HCT116 (cell line): ENCODE data around the gene WNT11. TPM values are rescaled to one million over a fixed set of nuclear protein-coding genes. Genes with fewer than 3 reads are reported as not detected.

Experiments used
- ATAC-seq: fragments of 200-7000 bp; cut with Tn5 transposase; 2 replicates; pipeline ENCODE4 v1.9.1; 2020; ENCODE audit warnings: mild to moderate bottlenecking, moderate library complexity
- BruUV-seq: library from RNA; stranded (reverse); fragments of 400-500 nt; replicated peaks from 2 replicates; lab custom pipeline; 2021; lab: Mats Ljungman, UMichigan
- CTCF ChIA-PET: fragments of 300-600 bp; sonication (Branson Sonifier 250); formaldehyde crosslinking; loops from one replicate; lab custom pipeline; 2021; ENCODE audit warnings: antibody characterized with exemption; lab: Charles Lee
- POLR2A ChIA-PET: fragments of 300-600, 350-600 bp; sonication (Branson Sonifier 250); formaldehyde crosslinking; loops from one replicate; lab custom pipeline; 2021; ENCODE audit warnings: antibody characterized with exemption; lab: Charles Lee
- RAD21 ChIA-PET, 2 experiments: fragments of 300-600 bp; sonication (Branson Sonifier 250); formaldehyde crosslinking; loops; one replicate each; lab custom pipeline; 2023; ENCODE audit warnings: low total read pairs in 2 of 2; ENCODE audit not compliant: uncharacterized antibody in 2 of 2, unreplicated experiment in 2 of 2, low non-redundant PET in 1 of 2; lab: Charles Lee
- DNase-seq: peaks from one replicate; pipeline ENCODE4 v3.0.0-alpha.2; 2010; ENCODE audit warnings: low read depth, low spot score
- H2AFZ ChIP-seq: fragments of 200-600 bp; shearing (Covaris generic), sonication (generic); 2 replicates; pipeline ENCODE4 v1.6.1; 2017; ENCODE audit warnings: low read depth, mixed run types, mixed read lengths, antibody characterized with exemption, low read length; ENCODE audit not compliant: poor library complexity, severe bottlenecking
- H3K27ac ChIP-seq: 2 replicates; pipeline ENCODE4 v1.5.1; 2012; ENCODE audit warnings: low read depth, low read length
- H3K27me3 ChIP-seq: fragments of 200-600 bp; sonication (generic); 2 replicates; pipeline ENCODE4 v1.6.1; 2016; ENCODE audit warnings: mixed run types, low read length, mixed read lengths; ENCODE audit not compliant: insufficient read depth
- H3K36me3 ChIP-seq, 2 experiments: fragments of 200-500 bp in 1 of 2; fragments of 200-600 bp in 1 of 2; sonication (Bioruptor generic) in 1 of 2; sonication (generic) in 1 of 2; 2 replicates each; pipeline versions ENCODE4 v1.5.1 to v1.6.1; 2014 to 2016; ENCODE audit warnings: low read length in 2 of 2, inconsistent platforms in 1 of 2, mixed read lengths in 1 of 2, mixed run types in 1 of 2; ENCODE audit not compliant: insufficient read depth in 2 of 2, control insufficient read depth in 1 of 2
- H3K4me1 ChIP-seq, 2 experiments: fragments of 200-600 bp in 1 of 2; sonication (generic) in 1 of 2; 2 replicates each; pipeline versions ENCODE4 v1.5.1 to v1.6.1; 2012 to 2017; ENCODE audit warnings: low read length in 2 of 2, inconsistent platforms in 1 of 2, mild to moderate bottlenecking in 1 of 2, mixed read lengths in 1 of 2, mixed run types in 1 of 2, moderate library complexity in 1 of 2; ENCODE audit not compliant: insufficient read depth in 2 of 2, control insufficient read depth in 1 of 2
- H3K4me2 ChIP-seq: fragments of 200-600 bp; sonication (generic); 2 replicates; pipeline ENCODE4 v1.6.1; 2017; ENCODE audit warnings: mixed run types, low read length, mixed read lengths
- H3K4me3 ChIP-seq, 2 experiments: fragments of 200-600 bp in 1 of 2; sonication (generic) in 1 of 2; replicated peaks in 1 of 2; 2 replicates each; pipeline ENCODE4 v1.5.1; 2011 to 2016; ENCODE audit warnings: low read length in 2 of 2, control low read depth in 1 of 2, low read depth in 1 of 2, mild to moderate bottlenecking in 1 of 2, mixed read lengths in 1 of 2, mixed run types in 1 of 2
- H3K79me2 ChIP-seq: fragments of 200-600 bp; sonication (generic); 2 replicates; pipeline ENCODE4 v1.6.1; 2017; ENCODE audit warnings: mild to moderate bottlenecking, mixed run types, low read length, moderate library complexity, mixed read lengths; ENCODE audit not compliant: insufficient read depth
- H3K9ac ChIP-seq: fragments of 200-600 bp; sonication (generic); 2 replicates; pipeline ENCODE4 v1.6.1; 2016; ENCODE audit warnings: low read length, mixed read lengths
- H3K9me2 ChIP-seq: fragments of 200-600 bp; sonication (generic), shearing (Covaris generic); 2 replicates; pipeline ENCODE4 v1.6.1; 2017; ENCODE audit warnings: mixed run types, mild to moderate bottlenecking, moderate library complexity; ENCODE audit not compliant: insufficient read depth
- H3K9me3 ChIP-seq, 2 experiments: fragments of 200-500 bp in 1 of 2; fragments of 200-600 bp in 1 of 2; sonication (Bioruptor generic) in 1 of 2; sonication (generic) in 1 of 2; 2 replicates each; pipeline ENCODE4 v1.6.1; 2014 to 2017; ENCODE audit warnings: low read length in 2 of 2, mixed read lengths in 2 of 2, inconsistent platforms in 1 of 2, low read depth in 1 of 2, mild to moderate bottlenecking in 1 of 2, mixed run types in 1 of 2, moderate library complexity in 1 of 2; ENCODE audit not compliant: control insufficient read depth in 1 of 2, insufficient read depth in 1 of 2
- H4K20me1 ChIP-seq: fragments of 200-600 bp; sonication (generic), shearing (Covaris generic); 2 replicates; pipeline ENCODE4 v1.6.1; 2017; ENCODE audit warnings: mixed run types, mild to moderate bottlenecking, moderate library complexity; ENCODE audit not compliant: insufficient read depth
- CBX3 ChIP-seq: IDR thresholded peaks from 2 replicates; pipeline ENCODE4 v1.6.1; 2012; ENCODE audit warnings: low read depth
- EZH2 ChIP-seq: fragments of 200-600 bp; sonication (generic); IDR thresholded peaks from 2 replicates; pipeline ENCODE4 v1.6.1; 2017; ENCODE audit warnings: antibody characterized with exemption, mixed run types
- EZH2phosphoT487 ChIP-seq: fragments of 200-600 bp; IDR thresholded peaks from 2 replicates; pipeline ENCODE4 v1.6.1; 2018; ENCODE audit warnings: antibody characterized with exemption, borderline replicate concordance
- JUND ChIP-seq: IDR thresholded peaks from 2 replicates; pipeline ENCODE4 v1.6.1; 2012
- POLR2AphosphoS5 ChIP-seq: IDR thresholded peaks from 2 replicates; pipeline ENCODE4 v1.6.1; 2011; ENCODE audit warnings: mild to moderate bottlenecking, low read depth, low read length, moderate library complexity
- RAD21 ChIP-seq: IDR thresholded peaks from 2 replicates; pipeline ENCODE4 v1.6.1; 2012; ENCODE audit warnings: low read depth, mild to moderate bottlenecking
- SIN3A ChIP-seq: IDR thresholded peaks from 2 replicates; pipeline ENCODE4 v1.6.1; 2012; ENCODE audit warnings: low read depth
- SP1 ChIP-seq: IDR thresholded peaks from 2 replicates; pipeline ENCODE4 v1.6.1; 2012; ENCODE audit warnings: low read depth
- SRF ChIP-seq: IDR thresholded peaks from 2 replicates; pipeline ENCODE4 v1.6.1; 2012; ENCODE audit warnings: low read depth
- TCF7L2 ChIP-seq: IDR thresholded peaks from 2 replicates; pipeline ENCODE4 v1.7.0; 2011; ENCODE audit warnings: borderline replicate concordance, inconsistent platforms; ENCODE audit not compliant: insufficient read depth, insufficient read length; ENCODE audit errors: extremely low read depth
- intact Hi-C: fragments of 100-400 bp; cut with micrococcal nuclease; formaldehyde crosslinking; loops from 2 replicates; pipeline ENCODE4 v1.10.0; 2022
- total RNA-seq: library from RNA; stranded (reverse); gene quantifications from one replicate; pipeline ENCODE4 v1.2.1, GENCODE V29; 2021; ENCODE audit not compliant: unreplicated experiment
- TF ChIP-seq, protein P1 (sequence below), 3 experiments: fragments of 200-600 bp in 1 of 3; sonication (generic) in 1 of 3; IDR thresholded peaks in 2 of 3; conservative IDR thresholded peaks in 1 of 3; 2 replicates each; pipeline ENCODE4 v1.5.1; 2012 to 2017; ENCODE audit warnings: low read depth in 2 of 3, low read length in 2 of 3, antibody characterized with exemption in 1 of 3, borderline replicate concordance in 1 of 3, control low read depth in 1 of 3, mild to moderate bottlenecking in 1 of 3, mixed read lengths in 1 of 3, mixed run types in 1 of 3, moderate library complexity in 1 of 3; ENCODE audit not compliant: insufficient read depth in 1 of 3
- TF ChIP-seq, protein P2 (sequence below): IDR thresholded peaks from 2 replicates; pipeline ENCODE4 v1.6.1; 2012
- TF ChIP-seq, protein P3 (sequence below): IDR thresholded peaks from 2 replicates; pipeline ENCODE4 v1.6.1; 2012
- TF ChIP-seq, protein P4 (sequence below): IDR thresholded peaks from 2 replicates; pipeline ENCODE4 v1.6.1; 2012; ENCODE audit warnings: low read depth

Gene WNT11
- total RNA-seq, 1 experiment from 2014 or later = 1.9 TPM

DNA sequence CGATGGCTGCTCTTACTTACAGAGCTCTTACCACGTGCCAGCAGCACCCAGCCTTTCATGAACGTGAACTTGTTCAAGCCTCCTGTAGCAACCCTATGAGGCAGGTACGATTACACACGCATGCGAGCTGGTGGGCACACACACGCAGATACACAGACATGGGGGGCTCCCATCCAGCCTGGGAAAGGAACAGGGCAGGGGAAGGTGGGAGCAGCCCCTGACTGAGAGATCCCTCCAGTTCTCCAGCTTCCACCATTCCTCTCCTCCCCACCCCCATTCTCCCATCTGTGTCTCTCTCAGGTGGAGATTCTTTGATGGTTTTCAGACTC lies 37.6 kb upstream of the WNT11 start (continued):
- TF ChIP-seq, protein P1, sequence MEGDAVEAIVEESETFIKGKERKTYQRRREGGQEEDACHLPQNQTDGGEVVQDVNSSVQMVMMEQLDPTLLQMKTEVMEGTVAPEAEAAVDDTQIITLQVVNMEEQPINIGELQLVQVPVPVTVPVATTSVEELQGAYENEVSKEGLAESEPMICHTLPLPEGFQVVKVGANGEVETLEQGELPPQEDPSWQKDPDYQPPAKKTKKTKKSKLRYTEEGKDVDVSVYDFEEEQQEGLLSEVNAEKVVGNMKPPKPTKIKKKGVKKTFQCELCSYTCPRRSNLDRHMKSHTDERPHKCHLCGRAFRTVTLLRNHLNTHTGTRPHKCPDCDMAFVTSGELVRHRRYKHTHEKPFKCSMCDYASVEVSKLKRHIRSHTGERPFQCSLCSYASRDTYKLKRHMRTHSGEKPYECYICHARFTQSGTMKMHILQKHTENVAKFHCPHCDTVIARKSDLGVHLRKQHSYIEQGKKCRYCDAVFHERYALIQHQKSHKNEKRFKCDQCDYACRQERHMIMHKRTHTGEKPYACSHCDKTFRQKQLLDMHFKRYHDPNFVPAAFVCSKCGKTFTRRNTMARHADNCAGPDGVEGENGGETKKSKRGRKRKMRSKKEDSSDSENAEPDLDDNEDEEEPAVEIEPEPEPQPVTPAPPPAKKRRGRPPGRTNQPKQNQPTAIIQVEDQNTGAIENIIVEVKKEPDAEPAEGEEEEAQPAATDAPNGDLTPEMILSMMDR (IDR thresholded peaks at IDR 0.05 in 2 of 3, conservative IDR thresholded peaks at IDR 0.05 in 1 of 3; ENCODE audit: borderline replicate concordance in 1 of 3, insufficient read depth in 1 of 3, low read depth in 2 of 3, low read length in 2 of 3) = no peak
- TF ChIP-seq JUND (no peak), SIN3A (no peak), CBX3 (no peak), SP1 (no peak)
- TF ChIP-seq, protein P2, sequence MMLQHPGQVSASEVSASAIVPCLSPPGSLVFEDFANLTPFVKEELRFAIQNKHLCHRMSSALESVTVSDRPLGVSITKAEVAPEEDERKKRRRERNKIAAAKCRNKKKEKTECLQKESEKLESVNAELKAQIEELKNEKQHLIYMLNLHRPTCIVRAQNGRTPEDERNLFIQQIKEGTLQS = no peak

DNA sequence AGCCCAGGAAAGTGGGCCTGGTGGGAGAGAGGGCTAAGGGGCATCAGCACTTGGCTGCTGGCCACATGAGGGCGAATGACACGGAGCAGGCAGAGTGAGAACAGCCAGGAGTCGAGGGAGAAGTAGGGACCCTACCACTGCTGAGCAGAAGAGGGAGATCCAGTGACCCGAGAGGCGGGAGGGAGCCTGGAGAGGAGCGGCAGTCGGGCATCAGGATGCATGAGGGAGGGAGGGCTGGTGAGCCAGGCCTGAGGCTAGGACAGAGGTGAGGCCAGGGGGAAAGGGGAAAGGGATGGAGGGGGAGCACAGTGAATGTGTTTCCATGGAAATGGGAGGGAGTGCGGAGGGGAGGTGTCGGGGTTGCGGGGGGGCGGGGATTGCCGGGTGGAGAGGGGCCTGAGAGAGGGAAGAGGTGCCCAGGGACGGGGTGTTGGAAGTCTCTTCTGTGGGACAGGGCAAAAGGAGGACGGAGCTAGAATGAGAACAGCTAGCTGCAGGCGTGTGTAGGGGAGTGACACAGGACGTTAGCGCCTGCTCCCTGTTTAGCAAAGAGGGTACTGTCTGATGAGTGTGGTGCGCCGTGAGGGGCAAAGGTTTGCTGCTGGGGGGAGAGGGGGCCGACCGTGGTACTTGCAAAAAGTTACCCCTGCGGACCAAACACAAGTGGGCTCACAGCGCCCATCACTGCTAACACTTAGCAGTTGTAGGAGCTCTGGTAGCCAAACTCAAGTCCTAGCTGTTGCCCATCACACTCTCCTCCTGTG lies 37.1 kb upstream of the WNT11 start:
- no peak for TF ChIP-seq SIN3A
- TF ChIP-seq, protein P1 (IDR thresholded peaks at IDR 0.05 in 2 of 3, conservative IDR thresholded peaks at IDR 0.05 in 1 of 3; ENCODE audit: borderline replicate concordance in 1 of 3, insufficient read depth in 1 of 3, low read depth in 2 of 3, low read length in 2 of 3) = no peak
- no peak for TF ChIP-seq POLR2AphosphoS5
- no peak for TF ChIP-seq SRF
- no peak for TF ChIP-seq EZH2
- TF ChIP-seq, protein P3, sequence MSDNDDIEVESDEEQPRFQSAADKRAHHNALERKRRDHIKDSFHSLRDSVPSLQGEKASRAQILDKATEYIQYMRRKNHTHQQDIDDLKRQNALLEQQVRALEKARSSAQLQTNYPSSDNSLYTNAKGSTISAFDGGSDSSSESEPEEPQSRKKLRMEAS = no peak
- no peak for TF ChIP-seq EZH2phosphoT487
- TF ChIP-seq, protein P4, sequence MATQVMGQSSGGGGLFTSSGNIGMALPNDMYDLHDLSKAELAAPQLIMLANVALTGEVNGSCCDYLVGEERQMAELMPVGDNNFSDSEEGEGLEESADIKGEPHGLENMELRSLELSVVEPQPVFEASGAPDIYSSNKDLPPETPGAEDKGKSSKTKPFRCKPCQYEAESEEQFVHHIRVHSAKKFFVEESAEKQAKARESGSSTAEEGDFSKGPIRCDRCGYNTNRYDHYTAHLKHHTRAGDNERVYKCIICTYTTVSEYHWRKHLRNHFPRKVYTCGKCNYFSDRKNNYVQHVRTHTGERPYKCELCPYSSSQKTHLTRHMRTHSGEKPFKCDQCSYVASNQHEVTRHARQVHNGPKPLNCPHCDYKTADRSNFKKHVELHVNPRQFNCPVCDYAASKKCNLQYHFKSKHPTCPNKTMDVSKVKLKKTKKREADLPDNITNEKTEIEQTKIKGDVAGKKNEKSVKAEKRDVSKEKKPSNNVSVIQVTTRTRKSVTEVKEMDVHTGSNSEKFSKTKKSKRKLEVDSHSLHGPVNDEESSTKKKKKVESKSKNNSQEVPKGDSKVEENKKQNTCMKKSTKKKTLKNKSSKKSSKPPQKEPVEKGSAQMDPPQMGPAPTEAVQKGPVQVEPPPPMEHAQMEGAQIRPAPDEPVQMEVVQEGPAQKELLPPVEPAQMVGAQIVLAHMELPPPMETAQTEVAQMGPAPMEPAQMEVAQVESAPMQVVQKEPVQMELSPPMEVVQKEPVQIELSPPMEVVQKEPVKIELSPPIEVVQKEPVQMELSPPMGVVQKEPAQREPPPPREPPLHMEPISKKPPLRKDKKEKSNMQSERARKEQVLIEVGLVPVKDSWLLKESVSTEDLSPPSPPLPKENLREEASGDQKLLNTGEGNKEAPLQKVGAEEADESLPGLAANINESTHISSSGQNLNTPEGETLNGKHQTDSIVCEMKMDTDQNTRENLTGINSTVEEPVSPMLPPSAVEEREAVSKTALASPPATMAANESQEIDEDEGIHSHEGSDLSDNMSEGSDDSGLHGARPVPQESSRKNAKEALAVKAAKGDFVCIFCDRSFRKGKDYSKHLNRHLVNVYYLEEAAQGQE = no peak
- no peak for TF ChIP-seq RAD21
- no peak for TF ChIP-seq TCF7L2
- ATAC-seq = no peak
- H3K9me2 ChIP-seq = no peaks in the 10 kb centered on the region
- H3K9ac ChIP-seq = no peak overlapping the region
- no TSS peak for BruUV-seq
- no peaks in the 10 kb centered on the region for H3K9me3 ChIP-seq
- H3K4me2 ChIP-seq = no peak overlapping the region
- RAD21 ChIA-PET = no interaction called here
- no peak overlapping the region for H3K27ac ChIP-seq
- no peaks in the 10 kb centered on the region for H3K27me3 ChIP-seq
- intact Hi-C loops = no loop called here
- H4K20me1 ChIP-seq = no peaks in the 10 kb centered on the region
- H3K79me2 ChIP-seq = no peaks in the 10 kb centered on the region
- H2AFZ ChIP-seq = no peak overlapping the region
- H3K36me3 ChIP-seq = no peaks in the 10 kb centered on the region
- no peak for DNase-seq
- POLR2A ChIA-PET = no interaction called here
- CTCF ChIA-PET = no interaction called here
- H3K4me1 ChIP-seq = peaks cover 2 to 9% of the 10 kb centered on the region in 2 experiments; a peak in 3 of 4 replicates
- H3K4me3 ChIP-seq = no peak overlapping the region
